ENCODE measurements around the gene BRD3. TPM values are rescaled to one million over a fixed set of nuclear protein-coding genes. Genes with fewer than 3 reads are reported as not detected.

The BRD3 gene
- polyA plus RNA-seq, 3 donors, result 16.4 to 18.2 (median 17.1) TPM

DNA sequence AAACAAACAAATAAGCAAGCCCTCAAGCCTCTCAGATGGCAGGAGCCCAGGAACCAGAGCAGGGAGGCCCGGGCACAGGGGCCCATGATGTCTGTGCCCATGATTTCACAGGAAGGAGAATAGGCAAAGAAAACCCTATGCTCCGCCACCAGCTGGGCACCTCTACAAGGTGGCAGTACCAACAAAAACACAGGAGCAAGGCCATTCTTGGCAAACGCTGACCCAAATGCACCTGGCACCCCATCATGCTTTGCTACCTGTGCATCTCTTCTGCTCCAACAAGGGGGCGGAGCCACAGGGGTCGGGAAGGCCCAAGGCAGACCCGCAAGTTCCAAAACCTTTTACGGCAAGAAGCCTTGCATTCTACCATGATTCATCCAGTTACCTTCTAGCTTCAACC lies 3.1 kb downstream of the BRD3 start:
- H3K27ac Mint-ChIP-seq, result peak overlapping the region; percentile 22 to 95 (median 93)
- peaks cover 9 to 20% of the 10 kb centered on the region in 2 donors for H3K36me3 Mint-ChIP-seq
- intact Hi-C loops (cut with micrococcal nuclease), result loop anchor here (5.0 to 10.0 kb wide), 3 partner anchors 73 to 860 kb away; partner anchors contain the start of genes WDR5 (in 2 of the 2) and RXRA (in 1 of the 2)
- peaks cover 71 to 77% of the 10 kb centered on the region in 2 donors for H3K4me1 ChIP-seq (ENCODE audit: control insufficient read depth in 1 of 2, insufficient read depth in 2 of 2, low read length in 2 of 2)
- H3K9me3 ChIP-seq (replicated peaks in 1 of 2; ENCODE audit: control insufficient read depth in 1 of 2, insufficient read depth in 1 of 2, low read length in 2 of 2), result no peaks in the 10 kb centered on the region
- no peaks in the 10 kb centered on the region for H3K36me3 ChIP-seq (replicated peaks in 1 of 2; ENCODE audit: control insufficient read depth in 1 of 2, insufficient read depth in 2 of 2, low read length in 2 of 2)
- no peaks in the 10 kb centered on the region for H3K9me3 Mint-ChIP-seq
- H2AFZ ChIP-seq (ENCODE audit: insufficient read depth, low read depth, low read length, poor library complexity, severe bottlenecking), result no peak overlapping the region
- H3K27ac ChIP-seq (ENCODE audit: low read depth in 1 of 2, low read length in 2 of 2), result peak overlapping the region; percentile 61 to 80
- H3K4me3 ChIP-seq (replicated peaks in 1 of 3; ENCODE audit: low read depth in 2 of 3, low read length in 3 of 3), result peak overlapping the region in 1 of 3 experiments; percentile 87
- H3K4me1 Mint-ChIP-seq, result peaks cover 69% of the 10 kb centered on the region
- peaks cover 4 to 10% (median 9%) of the 10 kb centered on the region in 3 donors for H3K27me3 Mint-ChIP-seq (ENCODE audit: low read depth in 3 of 3)
- TF ChIP-seq, protein P1, sequence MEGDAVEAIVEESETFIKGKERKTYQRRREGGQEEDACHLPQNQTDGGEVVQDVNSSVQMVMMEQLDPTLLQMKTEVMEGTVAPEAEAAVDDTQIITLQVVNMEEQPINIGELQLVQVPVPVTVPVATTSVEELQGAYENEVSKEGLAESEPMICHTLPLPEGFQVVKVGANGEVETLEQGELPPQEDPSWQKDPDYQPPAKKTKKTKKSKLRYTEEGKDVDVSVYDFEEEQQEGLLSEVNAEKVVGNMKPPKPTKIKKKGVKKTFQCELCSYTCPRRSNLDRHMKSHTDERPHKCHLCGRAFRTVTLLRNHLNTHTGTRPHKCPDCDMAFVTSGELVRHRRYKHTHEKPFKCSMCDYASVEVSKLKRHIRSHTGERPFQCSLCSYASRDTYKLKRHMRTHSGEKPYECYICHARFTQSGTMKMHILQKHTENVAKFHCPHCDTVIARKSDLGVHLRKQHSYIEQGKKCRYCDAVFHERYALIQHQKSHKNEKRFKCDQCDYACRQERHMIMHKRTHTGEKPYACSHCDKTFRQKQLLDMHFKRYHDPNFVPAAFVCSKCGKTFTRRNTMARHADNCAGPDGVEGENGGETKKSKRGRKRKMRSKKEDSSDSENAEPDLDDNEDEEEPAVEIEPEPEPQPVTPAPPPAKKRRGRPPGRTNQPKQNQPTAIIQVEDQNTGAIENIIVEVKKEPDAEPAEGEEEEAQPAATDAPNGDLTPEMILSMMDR (IDR thresholded peaks at IDR 0.05), result no peak
- H3K79me2 ChIP-seq (ENCODE audit: insufficient read depth, low read length), result peaks cover 70% of the 10 kb centered on the region
- H3K27me3 ChIP-seq (ENCODE audit: control insufficient read depth in 2 of 2, insufficient read depth in 2 of 2, low read length in 2 of 2), result peaks cover 0 to 6% of the 10 kb centered on the region in 2 donors
- no peak for DNase-seq
- peaks cover 74% of the 10 kb centered on the region for H4K20me1 ChIP-seq (ENCODE audit: insufficient read depth, low read length)
- H3K9ac ChIP-seq (ENCODE audit: insufficient read depth, low read length, poor library complexity, severe bottlenecking), result no peak overlapping the region
- peak overlapping the region; percentile 87 to 94 for H3K4me3 Mint-ChIP-seq
- H3K4me2 ChIP-seq (replicated peaks; ENCODE audit: extremely low read depth, low read length, poor library complexity, severe bottlenecking), result peak overlapping the region; percentile 89
- 96% methylated on average over 7 of the region's 7 CpGs for WGBS (ENCODE audit: insufficient coverage)

DNA sequence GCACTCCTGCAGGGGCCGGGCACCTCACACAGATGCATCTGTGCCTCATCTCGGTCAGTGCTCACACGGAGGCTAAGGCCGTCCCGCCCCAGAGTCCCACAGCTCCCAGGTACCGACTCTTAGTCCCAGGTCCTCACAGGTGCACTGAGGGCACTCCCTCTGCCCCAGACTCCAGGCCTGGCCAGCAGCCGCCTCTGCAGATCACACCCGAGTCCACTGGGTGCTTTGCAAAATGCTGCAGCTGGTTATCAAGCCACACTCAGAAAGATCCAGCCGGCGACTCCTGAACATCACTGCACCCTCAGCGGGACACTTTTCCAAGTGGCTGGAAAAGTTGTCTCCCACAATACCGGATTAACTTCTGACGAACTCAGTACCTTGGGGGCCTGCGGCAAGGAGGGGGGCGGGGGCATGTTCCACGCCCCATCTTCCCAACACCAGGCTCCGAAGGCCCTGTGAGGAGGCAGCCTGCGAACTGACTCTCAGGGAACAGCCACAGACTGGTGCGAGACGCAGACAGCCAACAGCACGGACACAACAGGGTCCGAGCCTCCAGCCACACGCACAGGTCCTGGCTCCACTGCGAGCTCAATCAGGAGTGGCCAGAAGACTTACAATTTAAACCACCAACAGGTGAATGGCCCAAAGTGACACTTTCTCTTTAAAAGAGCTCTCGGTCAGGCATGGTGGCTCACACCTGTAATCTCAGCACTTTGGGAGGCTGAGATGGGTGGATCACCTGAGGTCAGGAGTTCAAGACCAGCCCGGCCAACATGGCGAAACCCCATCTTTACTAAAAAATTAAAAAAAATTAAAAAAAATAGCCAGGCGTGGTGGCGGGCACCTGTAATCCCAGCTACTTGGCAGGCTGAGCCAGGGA lies 4.0 kb downstream of the BRD3 start:
- 96% methylated on average over 22 of the region's 29 CpGs for WGBS (ENCODE audit: insufficient coverage)

More for the DNA sequence above, 4.0 kb downstream of the BRD3 start:
- peak in 1 of 3 donors; percentile 2 for DNase-seq
- no peak overlapping the region for H3K4me3 Mint-ChIP-seq
- Histone ChIP-seq H3K27me3 (ENCODE audit: control insufficient read depth in 2 of 2, insufficient read depth in 2 of 2, low read length in 2 of 2) (no peaks in the 10 kb centered on the region), H3K9ac (ENCODE audit: insufficient read depth, low read length, poor library complexity, severe bottlenecking) (no peak overlapping the region), H3K36me3 (replicated peaks in 1 of 2; ENCODE audit: control insufficient read depth in 1 of 2, insufficient read depth in 2 of 2, low read length in 2 of 2) (no peaks in the 10 kb centered on the region), H4K20me1 (ENCODE audit: insufficient read depth, low read length) (peaks cover 83% of the 10 kb centered on the region), H3K9me3 (replicated peaks in 1 of 2; ENCODE audit: control insufficient read depth in 1 of 2, insufficient read depth in 1 of 2, low read length in 2 of 2) (no peaks in the 10 kb centered on the region), H3K4me1 (ENCODE audit: control insufficient read depth in 1 of 2, insufficient read depth in 2 of 2, low read length in 2 of 2) (peaks cover 75 to 81% of the 10 kb centered on the region in 2 donors), H3K4me2 (replicated peaks; ENCODE audit: extremely low read depth, low read length, poor library complexity, severe bottlenecking) (no peak overlapping the region), H3K27ac (ENCODE audit: low read depth in 1 of 2, low read length in 2 of 2) (no peak overlapping the region), H2AFZ (ENCODE audit: insufficient read depth, low read depth, low read length, poor library complexity, severe bottlenecking) (no peak overlapping the region), H3K79me2 (ENCODE audit: insufficient read depth, low read length) (peaks cover 79% of the 10 kb centered on the region), H3K4me3 (replicated peaks in 1 of 3; ENCODE audit: low read depth in 2 of 3, low read length in 3 of 3) (no peak overlapping the region)
- intact Hi-C loops (cut with micrococcal nuclease), result loop anchor here (10.0 kb wide), 2 partner anchors 261 to 861 kb away; partner anchors contain the start of gene RXRA (in 1 of the 2)
- H3K27ac Mint-ChIP-seq, result peak overlapping the region in 1 of 7 donors; percentile 10
- H3K27me3 Mint-ChIP-seq (ENCODE audit: low read depth in 3 of 3), result peaks cover 0 to 2% (median 1%) of the 10 kb centered on the region in 3 donors
- H3K4me1 Mint-ChIP-seq, result peaks cover 72% of the 10 kb centered on the region
- H3K36me3 Mint-ChIP-seq, result peaks cover 11 to 24% of the 10 kb centered on the region in 2 donors
- TF ChIP-seq, protein P1 (IDR thresholded peaks at IDR 0.05), result no peak
- no peaks in the 10 kb centered on the region for H3K9me3 Mint-ChIP-seq
